ENCODE data around the gene CCN5.

GRCh38 chr20:44745122-44745597 is 30.0 kb downstream of the CCN5 start:
- TF ChIP-seq POLR2AphosphoS5 (IDR thresholded peaks at IDR 0.05; ENCODE audit: low read depth, low read length) = no peak
- TF ChIP-seq POLR2A (IDR thresholded peaks at IDR 0.05; ENCODE audit: low read depth, low read length) = no peak

Data from GM12892 (cell line).